H1 (cell line): Measurements from ENCODE around the gene PTGIS. TPM values are rescaled to one million over a fixed set of nuclear protein-coding genes. Genes with fewer than 3 reads are reported as not detected.

Experiments
- CTCF ChIA-PET: fragments of 300-600 bp; sonication (Branson Sonifier 250); formaldehyde crosslinking; loops from one replicate; lab custom pipeline; 2021; ENCODE audit not compliant: partially characterized antibody; lab: Charles Lee
- POLR2A ChIA-PET: fragments of 300-600 bp; sonication (Branson Sonifier 250); formaldehyde crosslinking; loops from one replicate; lab custom pipeline; 2021; ENCODE audit warnings: inconsistent platforms; ENCODE audit not compliant: partially characterized antibody; lab: Charles Lee
- DNase-seq, 2 experiments: peaks; one replicate each; pipeline versions ENCODE4 v3.0.0 to v3.0.0-alpha.2; 2010 to 2022; ENCODE audit warnings: low spot score in 2 of 2, low read depth in 1 of 2, mixed read lengths in 1 of 2
- FAIRE-seq: peaks from 2 replicates; lab custom pipeline; 2011; peaks lifted over from hg19 to GRCh38; lab: Jason Lieb, UNC
- H2AFZ ChIP-seq: 2 replicates; pipeline ENCODE4 v1.8.1; 2012; ENCODE audit warnings: low read length, inconsistent platforms
- H2AK5ac ChIP-seq: 2 replicates; pipeline ENCODE4 v1.6.1; 2013; ENCODE audit warnings: low read depth, low read length
- H2BK120ac ChIP-seq: replicated peaks from 2 replicates; pipeline ENCODE3; 2013; ENCODE audit warnings: low read depth, low read length, inconsistent platforms
- H2BK12ac ChIP-seq: 2 replicates; pipeline ENCODE4 v1.6.1; 2013; ENCODE audit warnings: low read depth, low read length
- H2BK15ac ChIP-seq: 2 replicates; pipeline ENCODE4 v1.6.1; 2013; ENCODE audit warnings: low read length
- H2BK20ac ChIP-seq: 2 replicates; pipeline ENCODE4 v1.6.1; 2013; ENCODE audit warnings: low read length
- H2BK5ac ChIP-seq: 2 replicates; pipeline ENCODE4 v1.6.1; 2013; ENCODE audit warnings: low read depth, low read length
- H3K14ac ChIP-seq: 2 replicates; pipeline ENCODE4 v1.6.1; 2013; ENCODE audit warnings: inconsistent platforms; ENCODE audit not compliant: insufficient read length
- H3K18ac ChIP-seq: 2 replicates; pipeline ENCODE4 v1.6.1; 2013; ENCODE audit warnings: low read length; ENCODE audit errors: extremely low read depth
- H3K23ac ChIP-seq: 2 replicates; pipeline ENCODE4 v1.6.1; 2013; ENCODE audit warnings: inconsistent platforms; ENCODE audit not compliant: insufficient read length
- H3K23me2 ChIP-seq: 2 replicates; pipeline ENCODE4 v1.6.1; 2013; ENCODE audit warnings: low read depth, low read length
- H3K27ac ChIP-seq: 2 replicates; pipeline ENCODE4 v1.6.1; 2011; ENCODE audit warnings: low read depth, low read length, inconsistent platforms
- H3K27me3 ChIP-seq, 4 experiments: replicated peaks in 1 of 4; 1 replicate in 1 of 4; 2 replicates in 3 of 4; pipeline versions ENCODE4 v1.6.1 to v1.8.1; 2011 to 2013; ENCODE audit warnings: low read length in 3 of 4, mild to moderate bottlenecking in 3 of 4, inconsistent platforms in 2 of 4, mixed read lengths in 2 of 4, moderate library complexity in 1 of 4; ENCODE audit not compliant: control insufficient read depth in 3 of 4, insufficient read depth in 3 of 4; ENCODE audit errors: extremely low read depth in 1 of 4
- H3K36me3 ChIP-seq, 4 experiments: 2 replicates each; pipeline versions ENCODE4 v1.6.1 to v1.8.1; 2011 to 2013; ENCODE audit warnings: mild to moderate bottlenecking in 4 of 4, low read length in 3 of 4, moderate library complexity in 2 of 4, control low read depth in 1 of 4, inconsistent platforms in 1 of 4; ENCODE audit not compliant: insufficient read depth in 4 of 4, control insufficient read depth in 2 of 4
- H3K4ac ChIP-seq: replicated peaks from 2 replicates; pipeline ENCODE3; 2013; ENCODE audit warnings: low read length, low read depth, mixed read lengths, inconsistent platforms; ENCODE audit not compliant: insufficient read length
- H3K4me1 ChIP-seq, 4 experiments: replicated peaks in 1 of 4; 1 replicate in 1 of 4; 2 replicates in 3 of 4; pipeline versions ENCODE4 v1.6.1 to v1.8.1; 2011 to 2013; ENCODE audit warnings: low read length in 3 of 4, inconsistent platforms in 2 of 4, mixed read lengths in 1 of 4; ENCODE audit not compliant: insufficient read depth in 4 of 4, control insufficient read depth in 3 of 4
- H3K4me2 ChIP-seq, 2 experiments: 2 replicates each; pipeline versions ENCODE4 v1.6.1 to v1.8.1; 2011 to 2013; ENCODE audit warnings: low read depth in 2 of 2, low read length in 2 of 2, control low read depth in 1 of 2, inconsistent platforms in 1 of 2, mild to moderate bottlenecking in 1 of 2; ENCODE audit not compliant: insufficient read depth in 1 of 2
- H3K4me3 ChIP-seq, 4 experiments: fragments of 200-600, 300-600 bp in 1 of 4; sonication (generic), shearing (Covaris generic), sonication (Bioruptor Twin) in 1 of 4; 2 replicates each; pipeline versions ENCODE4 v1.5.1 to v1.8.1; 2011 to 2016; ENCODE audit warnings: low read length in 4 of 4, low read depth in 3 of 4, control low read depth in 2 of 4, inconsistent platforms in 2 of 4, mild to moderate bottlenecking in 2 of 4, mixed read lengths in 1 of 4, moderate library complexity in 1 of 4; ENCODE audit not compliant: insufficient read depth in 2 of 4; ENCODE audit errors: extremely low read depth in 1 of 4
- H3K56ac ChIP-seq: replicated peaks from 2 replicates; pipeline ENCODE3; 2013; ENCODE audit warnings: low read depth, mild to moderate bottlenecking, mixed read lengths, low read length, inconsistent platforms; ENCODE audit not compliant: insufficient read length
- H3K79me1 ChIP-seq: 2 replicates; pipeline ENCODE4 v1.6.1; 2013; ENCODE audit warnings: low read depth, low read length, control low read depth
- H3K79me2 ChIP-seq, 2 experiments: 2 replicates each; pipeline versions ENCODE4 v1.6.1 to v1.8.1; 2012 to 2013; ENCODE audit warnings: low read length in 2 of 2, mild to moderate bottlenecking in 2 of 2, inconsistent platforms in 1 of 2; ENCODE audit not compliant: insufficient read depth in 2 of 2, control insufficient read depth in 1 of 2
- H3K9ac ChIP-seq, 4 experiments: replicated peaks in 1 of 4; 1 replicate in 1 of 4; 2 replicates in 3 of 4; pipeline versions ENCODE4 v1.6.1 to v1.8.1; 2011 to 2013; ENCODE audit warnings: low read depth in 3 of 4, low read length in 3 of 4, control low read depth in 2 of 4, mild to moderate bottlenecking in 2 of 4, moderate library complexity in 2 of 4, inconsistent platforms in 1 of 4; ENCODE audit errors: extremely low read depth in 1 of 4
- H3K9me3 ChIP-seq, 2 experiments: 2 replicates each; pipeline versions ENCODE4 v1.6.1 to v1.8.1; 2012 to 2013; ENCODE audit warnings: mild to moderate bottlenecking in 2 of 2, moderate library complexity in 2 of 2, control low read depth in 1 of 2, inconsistent platforms in 1 of 2, low read depth in 1 of 2, low read length in 1 of 2, mixed read lengths in 1 of 2; ENCODE audit not compliant: insufficient read depth in 2 of 2
- H4K20me1 ChIP-seq, 2 experiments: replicated peaks in 1 of 2; 2 replicates each; pipeline versions ENCODE3 to v1.8.1; 2011 to 2013; ENCODE audit warnings: inconsistent platforms in 2 of 2, low read length in 2 of 2, mild to moderate bottlenecking in 1 of 2; ENCODE audit not compliant: insufficient read depth in 2 of 2, control insufficient read depth in 1 of 2
- H4K5ac ChIP-seq: 2 replicates; pipeline ENCODE4 v1.6.1; 2013; ENCODE audit warnings: low read length, low read depth, mixed read lengths, inconsistent platforms; ENCODE audit not compliant: insufficient read length
- H4K8ac ChIP-seq: 2 replicates; pipeline ENCODE4 v1.8.0; 2013; ENCODE audit warnings: mild to moderate bottlenecking, moderate library complexity, low read length, inconsistent platforms; ENCODE audit not compliant: insufficient read depth; ENCODE audit errors: extremely low read depth
- H4K91ac ChIP-seq: replicated peaks from 2 replicates; pipeline ENCODE3; 2013; ENCODE audit warnings: low read length, mixed read lengths, inconsistent platforms; ENCODE audit not compliant: insufficient read length
- CBX5 ChIP-seq: fragments of 300-800, 300-1000 bp; sonication (generic); IDR thresholded peaks from 2 replicates; pipeline ENCODE4 v1.7.1; 2016; ENCODE audit warnings: antibody characterized with exemption, low read length, low read depth
- CBX8 ChIP-seq: fragments of 300-800, 300-1000 bp; sonication (generic); IDR thresholded peaks from 2 replicates; pipeline ENCODE4 v1.7.1; 2016; ENCODE audit warnings: low read depth, low read length, borderline replicate concordance
- GABPA ChIP-seq: IDR thresholded peaks from 2 replicates; pipeline ENCODE4 v1.6.1; 2011; ENCODE audit warnings: mild to moderate bottlenecking, low read length, moderate library complexity, borderline replicate concordance; ENCODE audit not compliant: insufficient read depth
- JUND ChIP-seq: IDR thresholded peaks from 2 replicates; pipeline ENCODE4 v1.6.1; 2011; ENCODE audit warnings: mild to moderate bottlenecking, improper control_type of control experiment, low read length
- polyA plus RNA-seq, 7 experiments: library from polyadenylated mRNA; depleted of rRNA in 3 of 7; stranded (reverse) in 5 of 7; unstranded in 2 of 7; fragments of >200 nt in 5 of 7; fragments of 200-250 nt in 2 of 7; gene quantifications; 1 replicate in 5 of 7; 2 replicates in 1 of 7; 4 replicates in 1 of 7; pipeline versions ENCODE4 v1.2.1 to v1.2.3, GENCODE V29; 2011 to 2013; ENCODE audit warnings: missing spikeins in 2 of 7, mixed read lengths in 2 of 7
- total RNA-seq: library from RNA; stranded (reverse); fragmentation: NEBNext Ultra II Directional; extraction: Animal tissue kit (Norgen Biotek cat#: 25700); gene quantifications from 2 replicates; pipeline ENCODE4 v1.2.1, GENCODE V29; 2021

The PTGIS gene
- total and polyA plus RNA-seq, 2 of the 8 experiments (the other 6 are each of a cell fraction or from before 2014, with no cell fraction given): 29.9 to 35.5 TPM

DNA sequence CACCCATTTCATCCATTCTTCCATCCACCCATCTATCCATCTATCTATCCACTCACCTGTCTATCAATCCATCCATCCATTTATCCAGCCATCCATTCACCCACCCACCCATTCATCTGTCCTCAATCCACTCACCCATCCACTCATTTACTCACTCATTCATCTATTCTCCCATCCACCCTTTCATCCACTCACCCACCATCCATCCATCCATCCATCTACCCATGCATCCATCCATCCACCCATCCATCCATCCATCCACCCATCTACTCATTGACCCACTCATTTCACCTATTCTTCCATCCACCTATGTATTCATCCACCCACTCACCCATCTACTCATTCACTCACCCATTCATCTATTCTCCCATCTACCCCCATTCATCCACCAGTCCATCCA, 24.2 kb upstream of the PTGIS start:
- H2BK15ac ChIP-seq: no peak overlapping the region
- CTCF ChIA-PET: interaction anchor here (0.8 to 1.0 kb wide), 2 partner anchors 13 to 14 kb away, joined by 3 read pairs; no protein-coding TSS in a partner anchor
- peak overlapping the region; percentile 69 for H3K56ac ChIP-seq
- no peak overlapping the region for H4K91ac ChIP-seq
- H4K5ac ChIP-seq: no peak overlapping the region
- no peak overlapping the region for H2BK5ac ChIP-seq
- POLR2A ChIA-PET: no interaction called here
- H2BK120ac ChIP-seq: no peak overlapping the region
- H3K27ac ChIP-seq: no peak overlapping the region
- no peak overlapping the region for H2AFZ ChIP-seq
- H4K8ac ChIP-seq: no peak overlapping the region
- H3K36me3 ChIP-seq: no peaks in the 10 kb centered on the region
- no peaks in the 10 kb centered on the region; a peak in 1 of 7 replicates for H3K4me1 ChIP-seq
- no peak overlapping the region for H3K18ac ChIP-seq
- no peak overlapping the region for H3K9ac ChIP-seq
- peaks cover 7% of the 10 kb centered on the region; the same call in 1 of the 2 replicates for H3K23me2 ChIP-seq
- no peak for FAIRE-seq
- no peak overlapping the region for H2BK12ac ChIP-seq
- H3K14ac ChIP-seq: no peak overlapping the region
- peaks cover 0 to 3% of the 10 kb centered on the region in 2 experiments for H4K20me1 ChIP-seq
- H3K27me3 ChIP-seq: no peaks in the 10 kb centered on the region
- no peak overlapping the region for H3K4ac ChIP-seq
- no peaks in the 10 kb centered on the region for H3K79me2 ChIP-seq
- no peak overlapping the region for H3K4me3 ChIP-seq
- H3K23ac ChIP-seq: no peak overlapping the region
- H2AK5ac ChIP-seq: no peak overlapping the region
- no peak overlapping the region for H2BK20ac ChIP-seq
- no peaks in the 10 kb centered on the region for H3K9me3 ChIP-seq
- TF ChIP-seq CBX5: no peak
- no peak for TF ChIP-seq JUND
- TF ChIP-seq CBX8: no peak
- no peak for TF ChIP-seq GABPA
- TF ChIP-seq, all 59 proteins: peak for 0
- Histone ChIP-seq H3K79me1 (no peaks in the 10 kb centered on the region), H3K4me2 (no peak overlapping the region)
- no peak for DNase-seq
